HG03469 (cell line): ENCODE measurements around the gene KIF5A.
"Not testable (repeated sequence)": the region's sequence is repeated elsewhere in the genome, so short reads cannot be mapped to it uniquely, and the experiment has no call there.

Experiments
- ATAC-seq: cut with Tn5 transposase; IDR thresholded peaks from one replicate; pipeline ENCODE4 v1.9.1; 2021; ENCODE audit warnings: mild to moderate bottlenecking, moderate library complexity, moderate number of reproducible peaks; ENCODE audit not compliant: unreplicated experiment

The KIF5A gene

GRCh38 chr12:57553343-57554202 lies 3.7 kb downstream of the KIF5A start:
- ATAC-seq = no peak

DNA sequence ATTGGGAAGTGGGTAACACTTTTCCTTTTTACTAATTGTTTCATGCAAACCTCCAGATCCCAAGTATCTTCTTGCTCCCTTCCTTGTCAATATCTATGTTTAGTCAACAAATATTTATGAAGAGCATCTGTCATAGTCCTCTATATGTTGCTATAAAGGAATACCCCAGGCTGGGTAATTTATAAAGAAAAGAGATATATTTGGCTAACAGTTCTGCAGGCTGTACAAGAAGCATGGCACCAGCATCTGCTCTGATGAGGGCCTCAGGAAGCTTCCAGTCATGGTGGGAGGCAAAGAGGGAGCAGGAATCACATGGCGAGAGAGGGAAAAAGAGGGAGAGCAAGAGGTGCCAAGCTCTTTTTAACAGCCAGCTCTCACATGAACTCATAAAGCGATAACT lies 4.6 kb downstream of the KIF5A start:
- no peak for ATAC-seq

GRCh38 chr12:57554897-57555296 lies 5.1 kb downstream of the KIF5A start:
- ATAC-seq = no peak

- ATAC-seq = no peak
Observed at GRCh38 chr12:57558864-57559263, 9.0 kb downstream of the KIF5A start.

DNA sequence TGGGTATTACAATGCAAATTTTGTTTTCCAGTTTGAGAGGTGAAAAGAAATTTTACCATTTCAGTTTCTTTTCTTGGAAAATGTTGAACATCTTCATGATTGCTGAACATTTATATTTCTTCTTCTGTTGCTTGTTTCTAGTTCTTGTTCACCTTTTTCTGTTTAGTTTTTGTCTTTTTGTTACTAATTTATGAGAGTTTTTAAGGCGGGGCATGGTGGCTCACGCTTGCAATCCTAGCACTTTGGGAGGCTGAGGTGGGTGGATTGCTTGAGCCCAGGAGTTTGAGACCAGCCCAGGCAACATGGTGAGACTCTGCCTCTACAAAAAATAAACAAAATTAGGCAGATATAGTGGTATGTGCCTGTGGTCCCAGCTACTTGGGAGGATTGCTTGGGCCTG lies 10.7 kb downstream of the KIF5A start:
- no peak for ATAC-seq

DNA sequence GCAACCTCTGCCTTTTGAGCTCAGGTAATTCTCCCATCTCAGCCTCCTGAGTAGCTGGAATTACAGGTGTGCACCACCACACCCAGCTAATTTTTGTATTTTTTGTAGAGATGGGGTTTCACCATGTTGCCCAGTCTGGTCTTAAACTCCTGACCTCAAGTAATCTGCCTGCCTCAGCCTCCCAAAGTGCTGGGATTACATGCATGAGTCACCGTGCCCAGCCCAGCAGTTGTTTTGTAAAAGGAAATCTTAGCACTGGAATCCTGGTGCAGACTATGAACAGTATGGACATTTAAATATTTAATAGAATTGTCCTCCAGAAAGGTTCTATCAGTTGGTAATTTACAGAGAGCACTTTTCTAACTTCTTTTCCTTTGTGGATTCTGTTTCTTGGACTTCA lies 11.3 kb downstream of the KIF5A start:
- not testable (repeated sequence) for ATAC-seq

DNA sequence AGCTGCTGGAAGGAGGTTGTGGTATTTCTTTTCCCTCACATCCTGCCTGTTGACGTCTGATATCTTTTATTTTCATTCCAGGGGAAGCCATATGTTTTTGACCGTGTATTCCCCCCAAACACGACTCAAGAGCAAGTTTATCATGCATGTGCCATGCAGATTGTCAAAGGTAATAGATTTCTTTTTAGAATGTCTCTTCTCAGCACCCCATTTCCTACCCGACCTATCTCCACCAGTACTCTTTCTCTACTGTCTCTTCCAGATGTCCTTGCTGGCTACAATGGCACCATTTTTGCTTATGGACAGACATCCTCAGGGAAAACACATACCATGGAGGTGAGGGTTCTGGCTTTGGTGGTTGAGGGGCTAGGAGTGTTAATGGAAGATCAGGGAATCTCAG lies 13.5 kb downstream of the KIF5A start:
- no peak for ATAC-seq

DNA sequence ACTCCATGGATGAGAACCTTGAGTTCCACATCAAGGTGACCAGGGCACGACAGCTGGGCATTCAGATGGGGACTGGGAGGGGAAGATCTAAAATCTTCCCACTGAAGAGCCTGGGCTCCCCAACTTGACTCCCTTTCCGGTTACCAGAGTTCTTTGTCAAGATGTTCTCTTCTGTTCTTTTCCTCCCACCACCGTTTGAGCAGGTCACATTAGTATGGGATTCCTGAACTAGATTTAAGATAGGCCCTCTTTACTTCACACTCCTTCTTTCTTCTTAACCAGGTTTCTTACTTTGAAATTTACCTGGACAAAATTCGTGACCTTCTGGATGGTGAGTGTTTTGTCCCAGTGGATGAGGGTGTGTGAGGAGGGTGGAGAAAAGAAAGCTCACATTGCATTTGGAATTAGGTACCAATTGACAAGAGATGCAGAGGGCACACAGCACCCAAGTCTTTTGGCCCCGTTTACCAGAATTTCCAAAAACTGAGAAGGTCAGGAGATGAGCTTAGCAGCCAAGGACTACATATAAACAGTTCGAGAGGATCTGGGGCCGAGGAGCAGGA lies 14.4 kb downstream of the KIF5A start:
- no peak for ATAC-seq

DNA sequence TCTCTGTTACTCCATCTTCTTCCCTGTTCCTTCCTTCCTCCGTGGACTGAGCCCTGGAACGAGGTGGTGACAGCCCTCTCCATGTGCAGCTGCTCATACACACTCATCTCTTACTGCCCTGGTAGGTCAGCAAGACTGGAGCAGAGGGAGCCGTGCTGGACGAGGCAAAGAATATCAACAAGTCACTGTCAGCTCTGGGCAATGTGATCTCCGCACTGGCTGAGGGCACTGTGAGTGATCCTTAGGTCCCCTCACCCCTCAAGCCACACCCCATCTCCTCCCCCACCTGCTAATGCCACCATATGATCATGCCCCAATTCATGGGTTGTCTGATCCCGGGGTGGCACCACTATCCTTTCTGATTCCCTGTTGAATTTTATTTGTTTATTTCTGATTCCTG lies 19.0 kb downstream of the KIF5A start:
- no peak for ATAC-seq

DNA sequence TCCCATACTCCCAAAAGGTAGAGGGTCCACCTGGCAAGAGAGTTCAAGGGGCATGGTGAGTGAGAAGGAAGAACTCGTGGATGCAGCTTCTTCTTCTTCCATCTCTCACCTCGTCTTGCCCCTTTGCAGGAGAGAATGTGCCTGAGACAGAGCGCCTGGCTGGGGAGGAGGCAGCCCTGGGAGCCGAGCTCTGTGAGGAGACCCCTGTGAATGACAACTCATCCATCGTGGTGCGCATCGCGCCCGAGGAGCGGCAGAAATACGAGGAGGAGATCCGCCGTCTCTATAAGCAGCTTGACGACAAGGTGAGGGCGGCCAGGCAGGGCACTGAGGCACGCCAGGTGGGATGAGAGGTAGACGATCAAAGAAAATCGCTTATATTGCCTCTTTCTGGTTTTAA lies 20.0 kb downstream of the KIF5A start:
- ATAC-seq = no peak

- not testable (repeated sequence) for ATAC-seq
Observed at GRCh38 chr12:57570438-57570837, 20.6 kb downstream of the KIF5A start.

DNA sequence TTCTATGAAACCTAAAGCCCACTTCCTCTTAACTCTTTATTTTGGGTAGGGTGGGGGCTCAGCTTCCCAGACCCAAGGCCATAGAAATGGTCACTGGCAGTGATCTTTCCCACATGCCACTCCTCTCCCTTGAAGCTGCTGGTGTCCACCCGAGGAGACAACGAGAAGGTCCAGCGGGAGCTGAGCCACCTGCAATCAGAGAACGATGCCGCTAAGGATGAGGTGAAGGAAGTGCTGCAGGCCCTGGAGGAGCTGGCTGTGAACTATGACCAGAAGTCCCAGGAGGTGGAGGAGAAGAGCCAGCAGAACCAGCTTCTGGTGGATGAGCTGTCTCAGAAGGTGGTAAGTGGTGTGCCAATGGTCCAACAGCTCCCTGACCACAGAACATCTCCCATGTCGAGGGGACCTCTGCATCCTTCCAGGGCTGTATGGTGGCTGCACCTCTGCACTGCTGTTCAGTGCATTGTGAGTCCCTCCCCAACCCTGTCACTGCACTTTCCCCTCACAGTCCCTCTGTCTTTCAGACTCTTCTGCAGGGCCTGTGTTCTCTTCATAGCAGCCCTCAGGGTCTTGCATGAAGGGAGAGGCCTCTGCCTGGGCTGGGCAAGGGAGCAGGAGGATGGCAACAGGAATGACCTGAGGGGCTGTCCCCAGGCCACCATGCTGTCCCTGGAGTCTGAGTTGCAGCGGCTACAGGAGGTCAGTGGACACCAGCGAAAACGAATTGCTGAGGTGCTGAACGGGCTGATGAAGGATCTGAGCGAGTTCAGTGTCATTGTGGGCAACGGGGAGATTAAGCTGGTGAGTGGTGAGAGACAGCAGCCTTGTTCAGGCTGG lies 22.3 kb downstream of the KIF5A start:
- no peak for ATAC-seq

DNA sequence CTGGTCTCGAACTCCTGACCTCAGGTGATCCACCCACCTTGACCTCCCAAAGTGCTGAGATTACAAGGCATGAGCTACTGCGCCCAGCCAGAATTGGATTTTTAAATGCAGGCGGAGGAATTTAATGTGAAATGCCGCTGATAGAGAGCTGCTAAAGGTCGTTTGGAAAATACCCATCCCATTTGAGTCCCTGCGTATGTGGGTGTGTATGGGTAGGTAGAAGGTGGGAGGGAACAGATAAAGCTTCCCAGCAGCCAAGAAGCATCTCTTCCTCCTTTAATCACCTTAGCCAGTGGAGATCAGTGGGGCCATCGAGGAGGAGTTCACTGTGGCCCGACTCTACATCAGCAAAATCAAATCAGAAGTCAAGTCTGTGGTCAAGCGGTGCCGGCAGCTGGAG lies 25.0 kb downstream of the KIF5A start:
- no peak for ATAC-seq

DNA sequence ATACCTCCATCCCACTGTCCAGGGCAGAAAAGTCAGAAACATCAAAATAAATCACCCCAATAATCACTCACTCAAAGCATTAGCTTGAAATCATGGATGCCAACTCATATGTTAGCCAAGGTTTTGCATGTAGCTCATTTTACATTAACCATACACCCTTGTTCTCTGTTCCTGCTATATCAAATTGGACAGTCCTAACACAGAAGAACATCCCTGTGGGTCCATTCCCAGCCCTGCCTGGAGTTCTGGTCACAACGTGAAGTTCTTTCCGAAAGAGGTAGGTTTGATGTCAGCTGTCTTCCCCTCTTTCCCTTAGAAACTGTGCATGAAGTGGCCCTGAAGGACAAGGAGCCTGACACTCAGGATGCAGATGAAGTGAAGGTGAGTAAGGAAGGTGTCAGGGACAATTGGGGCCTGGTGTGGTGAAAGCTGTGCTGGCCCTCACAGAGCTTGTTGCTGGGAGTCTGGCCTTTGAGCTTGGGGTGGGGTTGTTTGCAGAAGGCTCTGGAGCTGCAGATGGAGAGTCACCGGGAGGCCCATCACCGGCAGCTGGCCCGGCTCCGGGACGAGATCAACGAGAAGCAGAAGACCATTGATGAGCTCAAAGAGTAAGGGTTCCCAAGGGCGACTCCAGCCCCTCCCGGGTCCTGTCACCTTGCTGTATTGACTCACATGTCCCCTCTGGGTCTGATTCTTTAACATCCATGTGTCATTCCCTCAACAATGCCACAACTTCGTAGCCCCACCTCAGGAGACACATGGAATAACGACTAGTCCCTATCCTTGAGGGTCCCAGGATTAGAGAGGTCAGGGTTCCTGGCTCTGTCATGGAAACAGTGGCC lies 26.1 kb downstream of the KIF5A start:
- ATAC-seq = no peak

DNA sequence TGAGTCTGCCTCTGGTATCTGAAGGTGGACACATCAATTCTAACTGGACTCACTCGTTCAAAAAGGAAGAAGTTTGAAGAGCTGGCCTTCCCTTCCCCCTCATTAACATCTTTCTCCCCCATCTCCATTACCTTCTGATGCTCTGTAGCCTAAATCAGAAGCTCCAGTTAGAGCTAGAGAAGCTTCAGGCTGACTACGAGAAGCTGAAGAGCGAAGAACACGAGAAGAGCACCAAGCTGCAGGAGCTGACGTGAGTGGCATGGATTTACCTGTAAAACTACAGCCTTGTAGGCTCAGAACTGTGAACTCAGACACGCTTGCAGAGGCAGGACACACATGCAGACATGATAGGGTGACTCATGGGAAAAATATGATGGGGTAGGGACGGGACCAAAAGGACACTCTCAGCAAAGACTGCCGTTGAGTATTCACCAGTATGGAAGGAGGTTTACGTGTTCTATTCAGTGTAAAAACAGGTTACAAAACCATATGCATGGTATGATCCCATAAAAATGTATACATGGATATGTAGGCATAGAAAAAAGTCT lies 26.8 kb downstream of the KIF5A start:
- no peak for ATAC-seq

- no peak for ATAC-seq
Observed at GRCh38 chr12:57577981-57578758, 28.3 kb downstream of the KIF5A start.

DNA sequence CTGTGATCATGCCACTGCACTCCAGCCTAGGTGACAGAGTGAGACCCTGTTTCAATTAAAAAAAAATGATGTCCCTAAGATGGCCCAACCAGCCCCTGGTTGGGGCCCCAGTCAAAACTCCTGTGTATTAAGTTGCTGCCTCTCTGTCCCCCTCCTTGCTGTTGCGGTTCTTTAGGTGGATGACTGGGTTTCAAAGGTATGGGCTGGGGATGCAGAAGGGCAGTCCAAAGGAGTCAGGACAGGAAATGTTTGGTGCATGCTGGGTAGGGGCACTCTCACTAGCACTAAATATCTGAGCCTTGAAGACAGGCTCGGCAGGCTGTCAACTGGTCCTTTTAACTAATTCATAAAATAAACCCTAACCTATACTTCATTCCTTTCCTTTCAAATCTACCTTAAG lies 29.2 kb downstream of the KIF5A start:
- no peak for ATAC-seq

DNA sequence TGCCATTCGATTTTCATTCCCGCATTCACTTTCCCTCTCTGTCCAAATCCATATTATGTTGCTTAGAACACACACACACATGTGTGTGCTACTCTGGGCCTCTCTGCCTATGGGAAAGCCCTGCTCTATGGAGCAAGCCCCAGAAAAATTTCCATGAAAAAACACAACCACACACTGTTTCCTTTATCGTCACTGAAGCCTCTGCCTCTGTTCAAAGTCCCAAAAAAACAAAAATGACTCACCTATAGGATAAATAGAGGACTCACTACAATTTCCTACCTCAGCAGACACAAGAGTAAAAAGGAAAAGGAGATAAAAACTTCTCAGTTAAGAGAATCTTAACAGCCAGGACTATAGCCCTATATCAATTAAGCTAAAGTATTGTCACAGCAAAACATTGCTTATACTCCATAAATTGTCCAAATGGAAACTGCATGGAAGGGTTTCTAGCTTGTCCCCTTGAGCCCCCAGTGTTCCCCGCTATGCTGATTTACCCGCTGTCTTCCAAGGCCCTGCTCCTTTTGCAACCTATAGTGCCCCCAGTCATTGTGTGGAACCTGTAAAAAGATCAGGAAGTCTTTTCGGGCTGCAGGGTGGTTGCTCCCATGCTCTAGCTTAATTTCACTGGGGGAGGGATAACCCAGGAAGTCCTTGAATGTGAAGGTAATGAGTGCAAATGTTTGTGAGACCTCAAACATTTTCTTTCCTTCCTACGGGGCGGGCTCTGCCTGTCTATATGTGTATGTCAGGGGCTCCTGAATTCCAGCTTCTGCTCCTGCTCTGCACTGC lies 30.0 kb downstream of the KIF5A start:
- ATAC-seq = no peak

DNA sequence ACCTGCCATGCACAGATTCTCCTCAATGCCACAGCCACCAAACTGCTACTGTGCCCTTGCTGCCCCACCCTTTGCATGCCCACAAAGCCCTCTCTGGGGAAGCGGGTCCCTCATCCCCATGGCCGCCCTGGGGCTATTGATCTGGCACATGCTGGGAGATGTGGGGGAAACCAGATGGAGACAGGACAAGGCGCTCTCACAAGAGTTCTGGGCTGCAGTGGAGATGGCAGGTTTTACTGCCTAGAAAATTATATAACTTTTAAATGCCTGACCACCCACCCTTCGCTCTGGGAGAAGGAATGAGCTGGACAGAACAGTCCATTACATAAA lies 30.6 kb downstream of the KIF5A start:
- ATAC-seq = no peak
